Fibroblast of lung (primary cell): ENCODE data around the gene PPP2R5C.

Source experiments
- EZH2 ChIP-seq: IDR thresholded peaks from 2 replicates; pipeline ENCODE4 v1.5.1; 2012; ENCODE audit warnings: low read length, control low read depth, mild to moderate bottlenecking; ENCODE audit errors: missing control alignments
- TF ChIP-seq, protein P1 (sequence below), 2 donors: IDR thresholded peaks in 1 of 2; conservative IDR thresholded peaks in 1 of 2; 1 replicate in 1 of 2; 2 replicates in 1 of 2; pipeline ENCODE4 v1.5.1; 2011 to 2012; ENCODE audit warnings: low read length in 2 of 2, control low read depth in 1 of 2, inconsistent platforms in 1 of 2, low read depth in 1 of 2, mild to moderate bottlenecking in 1 of 2

GRCh38 chr14:101833045-101833444, 71.5 kb downstream of the PPP2R5C start:
- TF ChIP-seq, protein P1, sequence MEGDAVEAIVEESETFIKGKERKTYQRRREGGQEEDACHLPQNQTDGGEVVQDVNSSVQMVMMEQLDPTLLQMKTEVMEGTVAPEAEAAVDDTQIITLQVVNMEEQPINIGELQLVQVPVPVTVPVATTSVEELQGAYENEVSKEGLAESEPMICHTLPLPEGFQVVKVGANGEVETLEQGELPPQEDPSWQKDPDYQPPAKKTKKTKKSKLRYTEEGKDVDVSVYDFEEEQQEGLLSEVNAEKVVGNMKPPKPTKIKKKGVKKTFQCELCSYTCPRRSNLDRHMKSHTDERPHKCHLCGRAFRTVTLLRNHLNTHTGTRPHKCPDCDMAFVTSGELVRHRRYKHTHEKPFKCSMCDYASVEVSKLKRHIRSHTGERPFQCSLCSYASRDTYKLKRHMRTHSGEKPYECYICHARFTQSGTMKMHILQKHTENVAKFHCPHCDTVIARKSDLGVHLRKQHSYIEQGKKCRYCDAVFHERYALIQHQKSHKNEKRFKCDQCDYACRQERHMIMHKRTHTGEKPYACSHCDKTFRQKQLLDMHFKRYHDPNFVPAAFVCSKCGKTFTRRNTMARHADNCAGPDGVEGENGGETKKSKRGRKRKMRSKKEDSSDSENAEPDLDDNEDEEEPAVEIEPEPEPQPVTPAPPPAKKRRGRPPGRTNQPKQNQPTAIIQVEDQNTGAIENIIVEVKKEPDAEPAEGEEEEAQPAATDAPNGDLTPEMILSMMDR (conservative IDR thresholded peaks at IDR 0.05 in 1 of 2, IDR thresholded peaks at IDR 0.05 in 1 of 2; ENCODE audit: low read depth in 1 of 2, low read length in 2 of 2) = no peak
- no peak for TF ChIP-seq EZH2
